ENCODE results near the gene MED29. TPM values are rescaled to one million over a fixed set of nuclear protein-coding genes. Genes with fewer than 3 reads are reported as not detected.

Gene MED29
- total RNA-seq, 1 donor from 2014 or later, result 39.2 TPM

- Mint-ChIP-seq H3K27me3 (ENCODE audit: low read depth) (no peaks in the 10 kb centered on the region), H3K4me1 (peaks cover 12% of the 10 kb centered on the region), H3K27ac (peak overlapping the region; percentile 99), H3K4me3 (no peak overlapping the region), H3K36me3 (peaks cover 22% of the 10 kb centered on the region), H3K9me3 (no peaks in the 10 kb centered on the region)
- DNase-seq (ENCODE audit: low spot score in 2 of 2, unreplicated experiment in 2 of 2), result no peak
- no peak for TF ChIP-seq CTCF (IDR thresholded peaks at IDR 0.05; ENCODE audit: unreplicated experiment)
Measured at GRCh38 chr19:39427707-39428106, 36.5 kb downstream of the MED29 start.

- Mint-ChIP-seq H3K4me3 (peak overlapping the region; percentile 40), H3K9me3 (no peaks in the 10 kb centered on the region), H3K27ac (peak overlapping the region; percentile 99), H3K4me1 (peaks cover 12% of the 10 kb centered on the region), H3K36me3 (peaks cover 27% of the 10 kb centered on the region), H3K27me3 (ENCODE audit: low read depth) (no peaks in the 10 kb centered on the region)
- no peak for TF ChIP-seq CTCF (IDR thresholded peaks at IDR 0.05; ENCODE audit: unreplicated experiment)
- DNase-seq (ENCODE audit: low spot score in 2 of 2, unreplicated experiment in 2 of 2), result peak; percentile 42 to 70
Measured at GRCh38 chr19:39428283-39429112, 37.3 kb downstream of the MED29 start.

GRCh38 chr19:39430675-39431593 is 39.8 kb downstream of the MED29 start:
- no peaks in the 10 kb centered on the region for H3K27me3 Mint-ChIP-seq (ENCODE audit: low read depth)
- no peak for DNase-seq (ENCODE audit: low spot score in 2 of 2, unreplicated experiment in 2 of 2)
- peaks cover 20% of the 10 kb centered on the region for H3K36me3 Mint-ChIP-seq
- H3K4me1 Mint-ChIP-seq, result peaks cover 25% of the 10 kb centered on the region
- H3K9me3 Mint-ChIP-seq, result no peaks in the 10 kb centered on the region
- H3K4me3 Mint-ChIP-seq, result no peak overlapping the region
- peak overlapping the region; percentile 78 for H3K27ac Mint-ChIP-seq
- no peak for TF ChIP-seq CTCF (IDR thresholded peaks at IDR 0.05; ENCODE audit: unreplicated experiment)

GRCh38 chr19:39432677-39433025 is 41.5 kb downstream of the MED29 start:
- no peak overlapping the region for H3K4me3 Mint-ChIP-seq

More at GRCh38 chr19:39432677-39433025, 41.5 kb downstream of the MED29 start:
- Mint-ChIP-seq H3K27ac (no peak overlapping the region), H3K27me3 (ENCODE audit: low read depth) (no peaks in the 10 kb centered on the region), H3K4me1 (peaks cover 35% of the 10 kb centered on the region), H3K36me3 (peaks cover 16% of the 10 kb centered on the region), H3K9me3 (no peaks in the 10 kb centered on the region)
- TF ChIP-seq CTCF (IDR thresholded peaks at IDR 0.05; ENCODE audit: unreplicated experiment), result no peak
- no peak for DNase-seq (ENCODE audit: low spot score in 2 of 2, unreplicated experiment in 2 of 2)
